NT2/D1 (cell line): ENCODE measurements around the gene PLPPR3.

Experiments
- SUZ12 ChIP-seq: IDR thresholded peaks from 2 replicates; pipeline ENCODE4 v1.6.1; 2011; ENCODE audit not compliant: insufficient read length, insufficient read depth; ENCODE audit errors: extremely low read depth
- YY1 ChIP-seq: IDR thresholded peaks from 2 replicates; pipeline ENCODE4 v1.6.1; 2011; ENCODE audit not compliant: insufficient read length, insufficient read depth
- ZNF274 ChIP-seq: IDR thresholded peaks from 2 replicates; pipeline ENCODE4 v1.6.1; 2011; ENCODE audit warnings: mild to moderate bottlenecking, low read depth, low read length

DNA sequence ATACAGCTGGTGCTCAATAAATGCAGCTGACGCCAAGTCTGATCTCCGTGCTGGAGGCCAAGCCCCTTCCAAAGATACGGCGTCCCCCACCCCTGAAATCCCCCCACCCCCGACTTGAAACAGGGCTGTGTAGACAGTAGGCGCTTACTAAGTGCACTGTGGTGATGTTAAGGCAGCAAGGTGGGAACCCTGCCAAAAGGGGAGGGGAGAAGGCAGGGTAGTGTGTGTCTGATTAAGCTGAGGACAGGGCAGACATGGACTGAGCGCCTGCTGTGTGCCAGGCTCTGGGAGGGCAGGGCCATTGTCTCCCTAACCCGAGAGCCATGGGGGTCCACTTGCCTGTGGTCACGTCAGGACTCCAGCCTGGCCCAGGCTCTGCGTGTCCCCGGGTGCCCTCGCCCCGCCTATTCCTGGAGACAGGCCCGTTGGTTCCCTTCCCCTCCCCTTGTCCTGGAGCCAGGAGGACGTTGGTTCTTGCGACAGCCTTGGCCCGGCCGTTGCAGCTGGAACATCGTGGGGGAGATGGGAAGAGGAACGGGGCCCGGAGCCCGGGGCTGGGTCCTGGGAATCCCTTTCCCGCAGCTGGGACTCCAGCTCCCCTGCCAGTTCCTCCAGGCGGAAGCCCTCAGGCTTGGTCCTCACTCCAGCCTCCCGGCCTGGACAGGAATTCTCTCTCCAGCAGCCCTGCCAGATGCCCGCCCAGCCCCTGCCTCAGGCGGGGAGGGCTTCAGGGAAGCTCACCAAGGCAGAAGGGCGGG lies 28.6 kb upstream of the PLPPR3 start:
- TF ChIP-seq YY1 (no peak), ZNF274 (no peak), SUZ12 (no peak)
